Ishikawa (cell line): ENCODE results near the gene SPRR2D.

Experiments used
- CEBPB ChIP-seq: IDR thresholded peaks from 2 replicates; pipeline ENCODE4 v1.6.1; 2012
- CREB1 ChIP-seq: IDR thresholded peaks from 2 replicates; pipeline ENCODE4 v1.6.1; 2012; ENCODE audit warnings: low read depth
- EGR1 ChIP-seq: IDR thresholded peaks from 2 replicates; pipeline ENCODE4 v1.6.1; 2012
- EP300 ChIP-seq: IDR thresholded peaks from 2 replicates; pipeline ENCODE4 v1.6.1; 2012; ENCODE audit warnings: borderline replicate concordance
- FOXM1 ChIP-seq: IDR thresholded peaks from 2 replicates; pipeline ENCODE4 v1.6.1; 2012; ENCODE audit warnings: low read depth, borderline replicate concordance
- NFIC ChIP-seq: IDR thresholded peaks from 2 replicates; pipeline ENCODE4 v1.6.1; 2012
- RAD21 ChIP-seq: IDR thresholded peaks from 2 replicates; pipeline ENCODE4 v1.6.1; 2012; ENCODE audit warnings: low read depth
- TAF1 ChIP-seq: IDR thresholded peaks from 2 replicates; pipeline ENCODE4 v1.6.1; 2012; ENCODE audit warnings: low read depth, mild to moderate bottlenecking
- YY1 ChIP-seq: IDR thresholded peaks from 2 replicates; pipeline ENCODE4 v1.6.1; 2012; ENCODE audit warnings: low read depth
- ZBTB7A ChIP-seq: IDR thresholded peaks from 2 replicates; pipeline ENCODE4 v1.6.1; 2012; ENCODE audit warnings: low read depth
- TF ChIP-seq, protein P1 (sequence below): IDR thresholded peaks from 2 replicates; pipeline ENCODE4 v1.6.1; 2012
- TF ChIP-seq, protein P2 (sequence below): IDR thresholded peaks from 2 replicates; pipeline ENCODE4 v1.6.1; 2012
- TF ChIP-seq, protein P3 (sequence below): IDR thresholded peaks from 2 replicates; pipeline ENCODE4 v1.6.1; 2012; ENCODE audit warnings: low read depth, mild to moderate bottlenecking

DNA sequence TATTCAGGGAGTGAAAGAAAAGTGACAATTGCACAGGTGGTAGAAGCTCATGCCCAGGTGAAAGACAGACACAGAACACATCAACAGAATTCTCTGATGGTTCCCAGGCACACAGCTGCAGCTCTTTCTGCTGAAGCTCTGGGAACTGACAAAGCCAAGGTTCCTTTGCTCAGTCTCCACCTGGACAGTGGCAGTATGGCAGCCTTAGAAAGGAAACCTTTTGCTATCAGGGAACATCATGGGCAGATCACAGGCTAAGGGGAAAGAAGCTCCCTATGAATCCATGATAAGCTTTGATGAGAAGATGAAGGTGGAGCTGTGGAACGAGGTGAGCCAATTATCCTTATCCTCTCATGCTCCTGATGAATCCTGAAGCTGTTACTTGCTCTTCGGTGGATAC lies 29.3 kb upstream of the SPRR2D start:
- TF ChIP-seq, protein P1, sequence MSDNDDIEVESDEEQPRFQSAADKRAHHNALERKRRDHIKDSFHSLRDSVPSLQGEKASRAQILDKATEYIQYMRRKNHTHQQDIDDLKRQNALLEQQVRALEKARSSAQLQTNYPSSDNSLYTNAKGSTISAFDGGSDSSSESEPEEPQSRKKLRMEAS = no peak
- TF ChIP-seq, protein P2, sequence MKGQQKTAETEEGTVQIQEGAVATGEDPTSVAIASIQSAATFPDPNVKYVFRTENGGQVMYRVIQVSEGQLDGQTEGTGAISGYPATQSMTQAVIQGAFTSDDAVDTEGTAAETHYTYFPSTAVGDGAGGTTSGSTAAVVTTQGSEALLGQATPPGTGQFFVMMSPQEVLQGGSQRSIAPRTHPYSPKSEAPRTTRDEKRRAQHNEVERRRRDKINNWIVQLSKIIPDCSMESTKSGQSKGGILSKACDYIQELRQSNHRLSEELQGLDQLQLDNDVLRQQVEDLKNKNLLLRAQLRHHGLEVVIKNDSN = no peak
- TF ChIP-seq CEBPB (no peak), RAD21 (no peak), FOXM1 (no peak), ZBTB7A (no peak), EP300 (no peak), NFIC (no peak), YY1 (no peak), TAF1 (no peak), CREB1 (no peak), EGR1 (no peak)
- TF ChIP-seq, protein P3, sequence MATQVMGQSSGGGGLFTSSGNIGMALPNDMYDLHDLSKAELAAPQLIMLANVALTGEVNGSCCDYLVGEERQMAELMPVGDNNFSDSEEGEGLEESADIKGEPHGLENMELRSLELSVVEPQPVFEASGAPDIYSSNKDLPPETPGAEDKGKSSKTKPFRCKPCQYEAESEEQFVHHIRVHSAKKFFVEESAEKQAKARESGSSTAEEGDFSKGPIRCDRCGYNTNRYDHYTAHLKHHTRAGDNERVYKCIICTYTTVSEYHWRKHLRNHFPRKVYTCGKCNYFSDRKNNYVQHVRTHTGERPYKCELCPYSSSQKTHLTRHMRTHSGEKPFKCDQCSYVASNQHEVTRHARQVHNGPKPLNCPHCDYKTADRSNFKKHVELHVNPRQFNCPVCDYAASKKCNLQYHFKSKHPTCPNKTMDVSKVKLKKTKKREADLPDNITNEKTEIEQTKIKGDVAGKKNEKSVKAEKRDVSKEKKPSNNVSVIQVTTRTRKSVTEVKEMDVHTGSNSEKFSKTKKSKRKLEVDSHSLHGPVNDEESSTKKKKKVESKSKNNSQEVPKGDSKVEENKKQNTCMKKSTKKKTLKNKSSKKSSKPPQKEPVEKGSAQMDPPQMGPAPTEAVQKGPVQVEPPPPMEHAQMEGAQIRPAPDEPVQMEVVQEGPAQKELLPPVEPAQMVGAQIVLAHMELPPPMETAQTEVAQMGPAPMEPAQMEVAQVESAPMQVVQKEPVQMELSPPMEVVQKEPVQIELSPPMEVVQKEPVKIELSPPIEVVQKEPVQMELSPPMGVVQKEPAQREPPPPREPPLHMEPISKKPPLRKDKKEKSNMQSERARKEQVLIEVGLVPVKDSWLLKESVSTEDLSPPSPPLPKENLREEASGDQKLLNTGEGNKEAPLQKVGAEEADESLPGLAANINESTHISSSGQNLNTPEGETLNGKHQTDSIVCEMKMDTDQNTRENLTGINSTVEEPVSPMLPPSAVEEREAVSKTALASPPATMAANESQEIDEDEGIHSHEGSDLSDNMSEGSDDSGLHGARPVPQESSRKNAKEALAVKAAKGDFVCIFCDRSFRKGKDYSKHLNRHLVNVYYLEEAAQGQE = no peak
